ENCODE measurements around the gene PINK1.

Gene PINK1

DNA sequence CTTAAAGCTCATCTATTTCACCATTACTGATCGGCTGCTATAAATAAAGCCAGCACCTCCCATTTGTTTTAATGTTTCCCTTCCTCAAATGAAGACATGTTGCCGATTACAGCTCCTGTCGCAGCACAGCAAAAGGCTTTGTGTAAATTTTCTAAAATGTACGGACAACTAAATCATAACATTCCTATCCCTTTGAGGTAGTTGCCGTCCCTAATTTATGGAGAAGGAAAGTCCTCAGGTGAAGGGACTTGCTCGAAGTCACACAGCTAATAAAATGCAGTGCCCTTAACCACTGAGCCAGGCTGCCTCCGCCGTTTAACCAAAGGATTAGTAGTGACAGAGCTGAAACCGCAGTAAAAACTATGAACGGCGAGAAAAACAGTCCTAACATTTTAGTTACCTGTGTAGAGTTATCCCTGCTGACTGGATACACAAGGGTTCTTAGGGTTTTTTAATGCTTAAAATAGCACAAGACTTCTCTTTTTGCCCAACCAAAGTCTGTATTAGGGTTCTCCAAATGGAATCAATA, 871 bp downstream of the PINK1 start:
- peak overlapping the region; percentile 84 for H2AFZ ChIP-seq (ENCODE audit: low read depth)
- H3K4me3 ChIP-seq (IDR thresholded peaks at IDR 0.05; ENCODE audit: insufficient read depth, low read depth, low read length): peak overlapping the region; percentile 81
- peak overlapping the region; percentile 26; the same call in 1 of the 2 replicates for H3K9ac ChIP-seq
- TF ChIP-seq CTCF (conservative IDR thresholded peaks at IDR 0.05; ENCODE audit: low read depth, low read length): no peak
- H3K4me1 ChIP-seq (ENCODE audit: low read depth, poor library complexity, severe bottlenecking): peaks cover 15% of the 10 kb centered on the region
- H3K79me2 ChIP-seq (ENCODE audit: insufficient read depth, low read depth): no peaks in the 10 kb centered on the region
- H3K27ac ChIP-seq: no peak overlapping the region; the same call in 1 of the 2 replicates
- H4K20me1 ChIP-seq (ENCODE audit: insufficient read depth): no peaks in the 10 kb centered on the region
- H3K27me3 ChIP-seq (ENCODE audit: insufficient read depth, low read depth): peaks cover 4% of the 10 kb centered on the region; the same call in 1 of the 2 replicates
- no peaks in the 10 kb centered on the region for H3K36me3 ChIP-seq (ENCODE audit: insufficient read depth)
- H3K4me2 ChIP-seq: peak overlapping the region; percentile 95

DNA sequence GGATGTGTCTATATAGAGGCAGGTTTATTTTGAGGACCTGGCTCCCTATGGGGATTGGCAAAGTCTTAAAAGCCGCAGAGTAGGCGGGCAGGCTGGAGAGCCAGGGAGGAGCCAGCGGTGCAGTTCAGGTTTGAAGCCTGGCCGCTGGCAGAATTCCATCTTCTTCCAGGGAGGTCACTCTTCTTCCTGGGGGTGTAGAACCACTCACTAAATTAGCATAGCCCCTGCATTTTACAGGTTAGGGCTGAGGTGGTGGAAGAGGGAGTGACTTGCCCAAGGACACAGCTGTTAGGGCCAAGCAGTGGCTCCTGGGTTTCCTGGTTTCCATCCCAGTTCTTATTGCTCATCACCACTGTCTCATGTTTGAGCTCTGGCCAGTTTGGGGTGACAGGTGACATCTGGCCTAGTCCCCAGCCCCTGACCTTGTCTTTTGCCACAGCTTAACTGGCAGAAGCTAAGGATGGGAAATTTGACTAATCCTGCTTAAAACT, 1.4 kb downstream of the PINK1 start:
- no peak for TF ChIP-seq CTCF (conservative IDR thresholded peaks at IDR 0.05; ENCODE audit: low read depth, low read length)
- peaks cover 2% of the 10 kb centered on the region; the same call in 1 of the 2 replicates for H3K27me3 ChIP-seq (ENCODE audit: insufficient read depth, low read depth)
- no peak overlapping the region; the same call in 1 of the 2 replicates for H3K27ac ChIP-seq
- H3K4me3 ChIP-seq (IDR thresholded peaks at IDR 0.05; ENCODE audit: insufficient read depth, low read depth, low read length): peak overlapping the region; percentile 81
- H4K20me1 ChIP-seq (ENCODE audit: insufficient read depth): no peaks in the 10 kb centered on the region
- peak overlapping the region; percentile 95 for H3K4me2 ChIP-seq
- H3K4me1 ChIP-seq (ENCODE audit: low read depth, poor library complexity, severe bottlenecking): peaks cover 15% of the 10 kb centered on the region
- H3K36me3 ChIP-seq (ENCODE audit: insufficient read depth): no peaks in the 10 kb centered on the region
- H3K9ac ChIP-seq: peak overlapping the region; percentile 26; the same call in 1 of the 2 replicates
- no peaks in the 10 kb centered on the region for H3K79me2 ChIP-seq (ENCODE audit: insufficient read depth, low read depth)
- peak overlapping the region; percentile 84 for H2AFZ ChIP-seq (ENCODE audit: low read depth)

DNA sequence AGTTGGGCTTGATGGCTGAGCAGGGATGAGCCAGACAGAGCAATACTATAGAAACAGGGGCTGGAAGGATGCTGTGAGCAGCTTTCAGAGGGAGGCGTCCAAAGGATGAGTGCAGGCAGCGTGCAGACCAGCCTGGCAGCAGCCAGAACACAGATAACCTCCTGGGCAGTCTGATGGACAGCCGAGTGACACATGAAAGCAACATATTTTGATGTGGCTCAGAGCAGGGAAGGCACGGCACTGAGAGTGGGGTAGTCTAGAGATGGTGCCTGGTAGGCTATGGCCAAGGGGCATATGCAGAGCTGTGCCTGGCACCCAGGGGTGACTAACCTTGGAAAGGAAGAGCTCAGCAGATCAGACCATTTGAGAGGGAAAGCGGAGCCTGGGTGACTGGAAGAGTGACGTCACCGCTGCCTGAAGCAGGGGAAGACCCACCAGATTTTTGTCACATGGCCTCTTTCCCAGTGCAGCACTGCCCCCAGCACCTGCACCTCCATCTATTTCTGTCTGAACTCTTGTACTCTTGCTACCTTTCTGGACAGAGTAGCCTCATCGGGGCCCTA, 3.6 kb downstream of the PINK1 start:
- Histone ChIP-seq H3K27ac (no peak overlapping the region), H3K9ac (no peak overlapping the region), H3K4me1 (ENCODE audit: low read depth, poor library complexity, severe bottlenecking) (peaks cover 15% of the 10 kb centered on the region), H2AFZ (ENCODE audit: low read depth) (no peak overlapping the region), H3K4me3 (IDR thresholded peaks at IDR 0.05; ENCODE audit: insufficient read depth, low read depth, low read length) (no peak overlapping the region), H3K4me2 (no peak overlapping the region), H3K36me3 (ENCODE audit: insufficient read depth) (no peaks in the 10 kb centered on the region), H3K27me3 (ENCODE audit: insufficient read depth, low read depth) (peaks cover 2% of the 10 kb centered on the region; the same call in 1 of the 2 replicates), H3K79me2 (ENCODE audit: insufficient read depth, low read depth) (no peaks in the 10 kb centered on the region), H4K20me1 (ENCODE audit: insufficient read depth) (no peaks in the 10 kb centered on the region)
- no peak for TF ChIP-seq CTCF (conservative IDR thresholded peaks at IDR 0.05; ENCODE audit: low read depth, low read length)

GRCh38 chr1:20640183-20640597, 6.9 kb downstream of the PINK1 start:
- no peak overlapping the region for H3K27ac ChIP-seq

More at GRCh38 chr1:20640183-20640597, 6.9 kb downstream of the PINK1 start:
- no peak overlapping the region for H3K4me3 ChIP-seq (IDR thresholded peaks at IDR 0.05; ENCODE audit: insufficient read depth, low read depth, low read length)
- H3K4me1 ChIP-seq (ENCODE audit: low read depth, poor library complexity, severe bottlenecking): no peaks in the 10 kb centered on the region
- H3K79me2 ChIP-seq (ENCODE audit: insufficient read depth, low read depth): no peaks in the 10 kb centered on the region
- H3K4me2 ChIP-seq: no peak overlapping the region
- peak; percentile 92 for TF ChIP-seq CTCF (conservative IDR thresholded peaks at IDR 0.05; ENCODE audit: low read depth, low read length)
- no peaks in the 10 kb centered on the region for H4K20me1 ChIP-seq (ENCODE audit: insufficient read depth)
- H3K36me3 ChIP-seq (ENCODE audit: insufficient read depth): no peaks in the 10 kb centered on the region
- H2AFZ ChIP-seq (ENCODE audit: low read depth): no peak overlapping the region
- H3K27me3 ChIP-seq (ENCODE audit: insufficient read depth, low read depth): no peaks in the 10 kb centered on the region
- H3K9ac ChIP-seq: no peak overlapping the region

All from KMS-11 (cell line).